Sciatic nerve (tissue), 2 donors: ENCODE data around the gene TMEM14B. TPM values are rescaled to one million over a fixed set of nuclear protein-coding genes. Genes with fewer than 3 reads are reported as not detected.
"Not testable (repeated sequence)": the region's sequence is repeated elsewhere in the genome, so short reads cannot be mapped to it uniquely, and the experiment has no call there.

Source experiments
- ATAC-seq: fragments of 200-7000 bp; cut with Tn5 transposase; one replicate; pipeline ENCODE4 v1.9.1; 2020; ENCODE audit warnings: mild to moderate bottlenecking, moderate library complexity
- DNase-seq: peaks from one replicate; pipeline ENCODE4 v3.0.0-alpha.2; 2020; ENCODE audit warnings: low spot score
- intact Hi-C: fragments of 100-400 bp; cut with DNase I; formaldehyde crosslinking; loops from one replicate; pipeline ENCODE4 v1.14.2; 2022
- total RNA-seq: library from RNA; stranded (reverse); fragmentation: NEBNext Ultra II Directional; extraction: Animal tissue kit (Norgen Biotek cat#: 25700); gene quantifications from one replicate; pipeline ENCODE4 v1.2.1, GENCODE V29; 2021
- donor health status: DM: no; HTN: no; CAD: no.
- donor health status: DM: no; HTN: no; CAD: no.

The TMEM14B gene
- total RNA-seq, 1 donor from 2014 or later, result 58.9 TPM

DNA sequence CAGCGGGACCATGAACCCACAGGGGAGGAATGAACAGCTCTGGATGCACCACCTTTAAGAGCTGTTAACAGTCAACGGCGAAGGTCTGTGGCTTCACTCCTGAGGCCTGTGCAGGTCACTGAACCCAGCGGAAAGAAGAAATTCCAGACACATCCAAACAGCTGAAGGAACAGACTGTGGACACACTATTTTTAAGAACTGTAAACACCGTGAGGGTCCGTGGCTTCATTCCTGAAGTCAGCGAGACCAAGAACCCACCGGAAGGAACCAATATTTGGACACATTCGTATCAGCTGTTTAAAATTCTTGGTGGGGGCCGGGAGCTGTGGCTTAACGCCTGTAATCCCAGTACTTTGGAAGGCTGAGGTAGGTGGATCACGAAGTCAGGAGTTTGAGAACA is 5.4 kb upstream of the TMEM14B start:
- intact Hi-C loops, result loop anchor here (10.0 kb wide), 1 partner anchor 47 kb away; the partner anchor contains the start of genes C6orf52 and PAK1IP1
- DNase-seq, result no peak
- no peak for ATAC-seq

DNA sequence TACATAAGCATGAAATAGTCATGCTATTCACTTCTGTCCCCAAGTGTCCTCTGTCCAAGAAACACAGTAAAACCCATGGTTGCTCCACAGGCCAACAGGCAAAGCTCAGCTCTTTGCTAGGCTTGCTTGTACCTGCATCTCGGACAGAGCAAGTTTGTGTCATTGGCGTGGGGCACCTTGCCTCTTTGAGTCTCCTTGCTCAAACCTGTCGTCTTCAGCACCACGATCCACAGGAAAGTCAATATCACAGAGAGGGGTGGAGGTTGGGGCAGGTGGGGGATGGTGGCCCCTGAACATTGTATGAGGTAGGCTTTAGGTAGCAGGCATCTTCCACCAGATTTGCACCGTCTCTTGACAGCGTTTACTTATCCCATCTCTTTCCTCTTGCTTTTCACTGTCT is 4.1 kb upstream of the TMEM14B start:
- intact Hi-C loops, result loop anchor here (10.0 kb wide), 1 partner anchor 49 kb away; the partner anchor contains the start of genes C6orf52 and PAK1IP1
- DNase-seq, result no peak
- no peak for ATAC-seq

DNA sequence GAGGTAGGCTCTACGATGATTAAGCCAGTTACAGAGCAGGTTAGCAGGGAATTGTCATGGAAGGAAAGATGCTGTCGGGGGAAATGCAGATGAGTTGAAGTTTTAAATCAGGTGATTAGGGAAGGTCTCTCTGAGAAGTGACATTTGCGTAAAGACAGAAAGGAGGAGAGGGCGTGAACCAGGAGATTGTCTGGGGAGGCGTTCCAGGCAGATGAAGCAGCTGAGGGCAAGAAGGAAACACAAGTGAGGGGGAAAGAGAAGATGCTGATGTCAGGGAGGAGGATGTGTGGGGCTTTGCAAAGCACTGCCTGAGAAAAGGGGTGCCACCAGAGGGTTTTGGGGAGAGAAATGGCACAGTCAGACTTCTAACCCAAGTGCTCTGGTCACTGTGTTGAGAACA is 2.5 kb upstream of the TMEM14B start:
- DNase-seq (no peak), ATAC-seq (no peak)
- intact Hi-C loops, result loop anchor here (10.0 kb wide), 1 partner anchor 50 kb away; the partner anchor contains the start of genes C6orf52 and PAK1IP1

DNA sequence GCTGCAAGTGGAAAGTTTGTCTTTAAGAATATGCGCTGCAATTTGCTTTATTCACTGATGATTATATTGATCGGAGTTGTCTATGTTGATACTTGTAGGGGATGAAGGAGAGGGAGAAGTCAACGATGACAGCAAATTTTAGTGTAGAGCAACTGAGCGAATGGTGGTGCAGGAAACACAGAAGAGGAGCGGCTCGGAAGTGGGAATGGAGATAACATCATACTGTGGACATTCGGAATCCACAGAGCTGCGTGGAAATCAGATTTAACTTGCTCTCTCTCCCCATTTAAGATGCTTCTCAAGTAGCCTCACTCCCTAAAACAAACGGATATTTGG is 722 bp upstream of the TMEM14B start:
- ATAC-seq (no peak), DNase-seq (no peak)
- intact Hi-C loops, result loop anchor here (10.0 kb wide), 1 partner anchor 52 kb away; the partner anchor contains the start of genes C6orf52 and PAK1IP1

DNA sequence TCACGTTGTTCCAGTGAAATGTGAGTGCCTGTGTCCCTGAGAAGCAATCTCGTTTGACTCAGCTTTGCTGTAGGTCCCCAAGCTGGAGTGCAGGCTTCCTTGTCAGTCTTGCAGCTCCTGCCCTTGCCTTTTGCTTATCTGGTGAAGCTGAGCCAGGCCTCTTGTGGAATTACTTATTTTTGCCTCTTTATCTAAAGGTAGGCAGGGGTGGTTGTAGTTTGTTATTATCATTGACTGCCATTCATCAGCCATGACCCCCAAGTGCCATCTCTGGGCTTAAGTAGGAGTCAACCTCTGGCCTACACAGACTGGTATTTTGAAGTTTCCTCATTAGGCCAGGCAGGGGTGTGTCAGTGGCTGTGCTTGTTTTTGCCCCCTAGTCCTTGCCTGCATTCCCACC is 2.1 kb downstream of the TMEM14B start:
- intact Hi-C loops, result loop anchor here (10.0 kb wide), 1 partner anchor 55 kb away; the partner anchor contains the start of genes C6orf52 and PAK1IP1
- no peak for ATAC-seq
- DNase-seq, result no peak

DNA sequence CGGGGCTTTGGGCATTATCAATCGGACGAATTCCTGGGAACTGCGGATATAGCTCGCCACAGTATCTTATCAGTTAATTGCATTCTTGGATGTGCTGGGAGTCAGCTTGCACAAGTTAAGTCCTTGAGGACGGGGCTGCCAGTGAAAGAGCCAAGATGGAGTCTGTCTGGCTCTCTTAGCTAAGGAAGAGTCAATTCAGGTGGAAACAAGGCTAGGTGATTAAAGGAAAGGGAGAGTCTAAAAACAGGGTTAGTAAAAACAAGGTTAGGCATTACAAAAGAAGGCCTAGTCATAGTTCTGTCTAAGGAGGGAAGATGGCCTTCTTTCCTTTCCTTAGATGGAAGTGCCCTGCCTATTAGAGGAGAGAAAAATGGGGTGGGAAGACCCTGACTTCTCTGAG is 3.0 kb downstream of the TMEM14B start:
- ATAC-seq, DNase-seq, intact Hi-C loops: not testable (repeated sequence)

DNA sequence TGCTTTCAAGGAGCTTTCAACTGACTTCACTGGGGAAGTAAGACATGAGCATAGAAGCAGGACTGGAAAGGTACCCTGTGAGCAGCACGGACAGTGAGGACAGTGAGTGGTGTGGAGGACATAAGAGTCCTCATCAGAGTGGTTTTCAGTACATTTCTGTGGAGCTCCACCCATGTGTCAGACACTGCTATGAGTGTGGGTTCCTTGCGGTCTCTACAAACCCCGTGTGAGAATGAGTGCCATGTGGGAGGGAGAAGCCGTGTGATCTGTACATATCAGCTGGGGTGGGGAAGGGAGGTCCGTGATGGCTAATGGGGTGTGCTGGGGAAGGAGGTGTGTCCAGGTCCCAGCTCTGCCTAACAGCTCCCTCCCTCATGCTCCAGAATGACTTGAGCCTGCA is 4.2 kb downstream of the TMEM14B start:
- ATAC-seq, DNase-seq, intact Hi-C loops: not testable (repeated sequence)

DNA sequence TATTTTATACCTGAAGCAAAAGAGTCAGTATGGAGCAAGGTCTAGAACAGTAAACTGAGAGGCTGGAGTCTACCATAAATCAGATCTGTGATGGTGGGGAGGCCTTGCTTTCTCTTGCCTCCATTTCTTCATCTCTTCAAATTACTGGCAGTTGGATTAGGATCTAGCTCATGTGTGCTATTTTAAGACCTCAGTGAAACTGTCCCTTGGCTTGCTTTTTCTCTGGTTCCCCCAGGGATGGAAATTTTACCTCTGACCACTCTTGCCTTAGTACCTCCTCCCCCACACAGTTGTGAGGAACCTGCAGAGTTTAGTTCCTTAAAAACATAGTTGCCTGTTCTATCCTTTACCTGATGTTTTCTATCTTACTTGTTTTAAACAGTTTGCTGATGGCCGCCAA is 8.5 kb downstream of the TMEM14B start:
- ATAC-seq (no peak), DNase-seq (no peak)
- intact Hi-C loops, result no loop called here

DNA sequence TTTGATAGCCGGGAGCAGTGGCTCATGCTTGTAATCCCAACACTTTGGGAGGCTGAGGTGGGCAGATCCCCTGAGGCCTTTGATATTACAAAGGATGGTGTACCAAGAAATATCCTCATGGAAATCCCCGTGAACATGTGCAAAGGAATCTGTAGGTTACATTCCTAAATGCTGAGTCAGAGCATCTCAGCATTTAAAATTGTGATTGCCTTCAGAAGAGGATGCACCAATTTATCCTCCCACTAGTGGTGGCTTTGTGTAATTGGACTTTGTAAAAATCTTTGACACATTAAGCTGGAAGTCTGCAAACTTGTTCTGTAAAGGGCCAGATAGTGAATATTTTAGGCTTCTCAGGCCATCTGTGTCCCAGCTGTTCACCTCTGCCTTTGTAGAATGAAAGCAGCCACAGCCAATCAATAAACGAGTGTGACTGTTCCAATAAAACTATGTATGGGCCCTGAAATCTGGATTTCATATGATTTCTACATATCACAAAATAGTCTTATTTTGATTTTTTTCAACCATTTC is 11.8 kb downstream of the TMEM14B start:
- DNase-seq, result no peak
- ATAC-seq, result no peak
- intact Hi-C loops, result no loop called here

DNA sequence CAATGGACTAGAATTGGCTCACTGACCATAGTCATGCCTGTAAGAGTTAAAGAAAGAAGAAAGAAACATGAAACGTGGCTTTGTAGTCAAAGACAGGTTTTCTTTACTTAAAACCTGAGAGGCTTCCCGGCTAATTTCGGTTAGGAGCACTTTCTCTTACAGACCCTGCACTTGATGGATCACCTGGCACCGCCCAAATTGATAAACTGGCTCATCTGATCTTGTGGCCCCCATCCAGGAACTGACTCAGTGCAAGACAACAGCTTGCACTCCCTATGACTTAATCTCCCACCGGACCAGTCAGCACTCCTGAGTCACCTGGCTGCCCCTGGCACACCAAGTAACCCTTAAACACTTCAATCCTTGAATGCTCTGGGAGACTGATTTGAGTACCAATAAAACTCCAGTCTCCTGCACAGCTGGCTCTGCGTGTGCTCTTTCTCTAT is 12.3 kb downstream of the TMEM14B start:
- DNase-seq (no peak), ATAC-seq (no peak)
- intact Hi-C loops, result no loop called here

DNA sequence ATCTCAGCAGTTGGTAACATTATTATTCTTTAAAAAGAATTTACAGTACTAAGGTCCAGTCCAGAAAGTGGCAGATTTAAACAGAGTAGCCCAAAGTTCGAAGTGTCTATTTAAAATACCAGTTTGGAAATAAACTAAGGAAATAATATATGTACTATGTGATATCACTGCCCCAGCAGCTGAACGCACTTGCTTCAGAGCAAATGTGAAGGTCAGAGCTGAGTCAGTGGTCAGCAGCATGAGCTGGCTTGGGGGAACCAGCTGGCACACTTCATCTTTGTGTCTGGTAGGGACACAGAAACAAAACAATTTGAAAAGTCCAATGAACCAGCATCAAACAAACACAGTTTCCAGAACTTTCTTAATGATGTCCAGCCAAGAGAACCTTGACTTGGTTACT is 15.4 kb downstream of the TMEM14B start:
- intact Hi-C loops, result no loop called here

DNA sequence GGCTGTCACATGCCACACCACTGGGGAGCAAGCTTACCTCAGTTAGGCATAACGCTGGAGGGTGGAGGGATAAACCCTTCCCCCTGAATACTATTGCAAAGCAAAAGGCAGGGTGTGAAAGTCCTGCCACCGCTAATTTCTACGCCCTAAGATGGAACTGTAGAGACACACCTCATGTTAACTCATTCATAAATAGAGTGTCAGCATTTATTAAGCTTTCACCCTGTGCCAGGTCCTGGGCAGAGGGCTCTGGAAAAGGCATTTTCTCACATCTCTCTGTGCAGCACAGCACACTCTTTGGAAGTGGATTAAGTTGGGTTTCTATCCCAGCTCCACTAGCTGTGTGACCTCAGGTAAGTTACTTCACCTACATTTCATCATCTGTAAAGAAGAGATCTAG is 21.8 kb downstream of the TMEM14B start:
- ATAC-seq, result no peak
- intact Hi-C loops, result no loop called here
- DNase-seq, result no peak

More for the DNA sequence above, 15.4 kb downstream of the TMEM14B start:
- DNase-seq (no peak), ATAC-seq (no peak)

DNA sequence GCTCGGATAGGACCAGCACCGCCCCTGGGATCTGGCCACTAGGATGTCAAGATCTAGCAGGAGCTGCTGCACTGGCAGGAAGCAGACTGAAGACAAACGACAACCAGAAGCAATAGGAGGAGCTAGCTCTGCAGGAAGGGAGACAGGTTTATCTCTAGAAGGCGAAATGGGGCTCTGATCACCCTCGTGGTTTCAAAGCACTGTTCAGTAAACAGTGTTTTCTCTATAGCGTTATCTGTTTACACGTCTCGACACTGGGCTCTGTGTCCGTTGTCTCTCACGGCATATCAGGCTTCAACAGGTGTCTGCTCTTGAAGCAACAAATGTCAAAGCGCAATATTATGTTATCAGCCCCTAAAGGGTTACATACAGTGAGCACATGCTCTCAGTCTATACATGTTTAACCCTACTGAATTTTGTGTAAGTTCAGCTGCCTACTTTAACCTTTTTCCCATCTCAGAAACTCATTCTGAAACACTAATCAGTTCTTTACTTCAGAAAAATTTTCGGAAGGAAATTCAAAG is 23.8 kb downstream of the TMEM14B start:
- no peak for ATAC-seq
- DNase-seq, result no peak
- intact Hi-C loops, result no loop called here

DNA sequence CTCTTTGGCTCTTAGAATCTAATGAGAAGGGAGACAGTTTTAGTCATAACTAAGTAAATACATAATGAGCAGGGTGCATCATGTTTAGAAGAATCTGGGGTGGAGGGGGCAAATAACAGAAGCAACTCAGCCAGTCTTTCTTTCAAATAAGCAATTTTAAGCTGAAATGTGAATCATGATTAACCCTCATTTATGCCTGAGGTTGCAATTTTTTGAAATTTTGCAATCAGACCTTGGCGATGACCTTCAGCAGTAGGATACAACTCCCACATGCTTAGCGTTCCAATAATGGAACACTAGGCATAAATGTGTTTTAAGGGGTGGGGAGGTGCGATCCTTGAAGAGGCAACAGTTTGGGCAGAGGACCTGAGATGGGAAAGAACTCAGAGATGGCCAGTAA is 30.6 kb downstream of the TMEM14B start:
- intact Hi-C loops, result no loop called here
- DNase-seq, result no peak
- no peak for ATAC-seq

DNA sequence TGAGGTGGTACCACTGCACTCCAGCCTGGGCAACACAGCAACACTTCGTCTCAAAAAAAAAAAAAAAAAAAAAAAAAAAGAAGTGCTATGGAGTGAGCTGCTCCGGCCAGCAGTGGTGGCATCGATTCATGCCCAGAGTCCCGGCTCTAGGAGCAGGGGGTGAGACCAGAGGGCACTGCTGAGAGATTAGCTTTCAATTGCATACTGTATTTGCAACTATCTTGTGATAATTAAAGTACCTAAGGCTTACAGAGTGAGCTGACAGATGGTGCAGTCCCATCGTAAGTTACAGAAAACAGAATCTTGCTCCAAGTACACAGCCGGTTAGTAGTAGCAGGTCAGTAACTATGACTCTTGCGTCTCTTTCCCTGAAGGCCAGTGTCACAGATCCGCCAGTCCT is 31.5 kb downstream of the TMEM14B start:
- intact Hi-C loops, result no loop called here
- no peak for DNase-seq
- no peak for ATAC-seq

DNA sequence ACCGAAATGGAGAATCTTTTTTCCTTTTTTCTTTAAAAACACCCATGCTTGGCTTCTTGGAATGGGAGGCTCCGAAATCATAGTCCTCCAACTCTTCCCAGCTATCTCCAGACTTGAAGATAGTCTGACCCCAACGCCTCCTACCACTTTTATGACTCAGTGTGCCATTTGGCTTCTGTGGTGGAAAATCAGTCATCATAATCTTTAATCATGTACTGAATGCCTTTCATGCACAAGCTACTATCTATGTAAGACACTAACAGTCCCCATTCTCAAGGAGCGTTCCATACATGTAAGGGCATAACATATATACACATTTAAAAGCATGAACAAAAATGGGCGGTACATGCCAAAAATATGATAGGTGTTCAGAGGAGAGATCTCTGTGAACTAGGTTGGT is 44.1 kb downstream of the TMEM14B start:
- DNase-seq (no peak), ATAC-seq (no peak)
- intact Hi-C loops, result no loop called here

DNA sequence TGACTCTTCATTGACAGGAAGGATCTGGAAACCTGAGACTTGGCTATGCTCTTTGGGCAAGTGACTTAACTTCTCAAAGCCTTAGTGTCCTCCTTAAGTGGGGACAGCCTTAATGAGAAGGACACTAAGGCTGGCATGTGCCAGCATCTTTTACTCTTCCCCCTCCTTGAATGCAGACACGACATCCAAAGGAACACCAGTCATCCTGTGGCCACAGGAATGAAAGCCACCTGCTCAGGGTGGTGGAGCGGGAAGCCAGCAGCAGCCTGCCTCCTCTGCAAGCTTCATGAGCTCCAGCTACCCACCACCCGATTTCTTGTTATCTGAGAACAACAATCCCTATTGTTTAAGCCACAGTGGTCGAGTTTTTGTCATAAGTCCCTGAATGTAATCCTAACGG is 44.5 kb downstream of the TMEM14B start:
- intact Hi-C loops, result no loop called here
- no peak for ATAC-seq
- DNase-seq, result no peak

DNA sequence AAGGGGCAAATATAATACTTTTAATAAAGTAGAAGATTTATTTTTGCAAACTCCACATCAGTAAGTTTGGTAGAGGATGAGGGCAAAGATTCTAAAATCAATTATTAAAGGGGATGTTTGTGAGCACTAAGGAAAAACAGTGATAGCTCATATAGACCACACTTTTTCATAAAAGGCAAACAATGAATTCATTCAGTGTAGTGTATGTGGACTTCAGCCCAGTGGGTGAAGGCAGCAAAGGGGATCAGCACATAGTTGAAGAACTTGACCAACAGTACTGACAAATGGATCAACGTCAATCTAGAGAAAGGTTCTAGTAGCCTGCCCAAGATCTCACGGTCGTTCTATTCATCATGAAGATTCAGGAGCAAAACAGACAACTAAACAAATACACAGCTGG is 45.4 kb downstream of the TMEM14B start:
- intact Hi-C loops, result no loop called here
- DNase-seq (no peak), ATAC-seq (no peak)

DNA sequence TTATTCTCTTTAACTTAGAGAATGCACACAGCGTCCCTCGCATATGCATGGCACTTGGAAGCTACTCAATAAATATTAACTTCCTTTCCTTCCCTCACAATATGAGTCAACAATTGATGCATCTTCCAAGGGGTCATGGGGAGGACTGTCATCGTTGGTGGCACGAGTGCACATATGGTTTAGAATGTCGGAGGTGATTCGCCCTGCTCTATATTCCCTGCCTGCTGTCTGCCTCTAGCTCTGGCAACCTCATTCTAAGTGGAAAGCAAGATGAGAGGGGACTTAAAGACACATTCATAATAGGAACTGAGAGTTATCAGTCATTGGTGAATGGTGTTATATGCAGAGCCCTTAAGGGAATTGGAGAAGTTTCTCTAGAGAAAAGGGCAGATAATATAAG is 46.1 kb downstream of the TMEM14B start:
- no peak for DNase-seq

DNA sequence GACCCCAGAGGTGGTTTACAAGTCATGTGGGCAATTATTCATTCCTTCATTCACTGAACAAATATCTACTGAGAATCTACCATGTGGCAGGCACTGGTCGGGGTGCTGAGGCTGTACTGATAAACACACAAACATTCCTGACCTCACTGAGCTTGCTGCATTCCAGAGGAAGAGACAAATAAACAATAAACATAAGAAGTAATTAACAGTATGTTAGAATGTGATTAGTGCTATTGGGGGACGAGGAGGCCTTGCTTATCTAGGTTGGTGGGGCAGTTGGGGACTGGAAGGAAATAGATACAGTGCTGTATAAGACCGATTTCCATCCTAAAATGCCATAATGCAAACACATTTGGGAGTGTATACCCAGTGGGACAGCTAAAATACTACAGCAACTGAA is 46.6 kb downstream of the TMEM14B start:
- ATAC-seq, result no peak
- intact Hi-C loops, result no loop called here
- no peak for DNase-seq

More for the DNA sequence above, 46.1 kb downstream of the TMEM14B start:
- intact Hi-C loops, result no loop called here
- no peak for ATAC-seq

DNA sequence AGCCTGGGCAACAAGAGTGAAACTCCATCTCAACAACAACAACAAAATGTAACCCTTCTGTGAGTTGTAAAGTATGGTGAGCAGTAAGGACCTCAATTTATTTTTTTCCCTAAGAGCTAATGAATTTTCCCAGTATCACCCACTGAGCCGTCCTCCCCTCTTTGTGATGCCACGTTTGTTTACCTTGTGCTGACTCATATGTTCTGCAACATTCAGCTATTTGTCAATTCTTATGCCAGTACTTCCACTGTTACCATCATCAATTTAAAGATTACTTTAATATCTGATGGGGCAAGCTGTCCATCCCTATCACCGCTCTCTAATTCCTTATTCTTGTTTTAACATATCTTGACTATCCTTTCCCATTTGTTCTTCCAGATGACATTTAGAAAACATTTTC is 53.2 kb downstream of the TMEM14B start:
- ATAC-seq (no peak), DNase-seq (no peak)
- intact Hi-C loops, result no loop called here
